Measurements from ENCODE around the gene SYNGR1. TPM values are rescaled to one million over a fixed set of nuclear protein-coding genes. Genes with fewer than 3 reads are reported as not detected.

SYNGR1 gene
- total and polyA plus RNA-seq, 5 donors: 66.4 to 101 (median 72.8) TPM

DNA sequence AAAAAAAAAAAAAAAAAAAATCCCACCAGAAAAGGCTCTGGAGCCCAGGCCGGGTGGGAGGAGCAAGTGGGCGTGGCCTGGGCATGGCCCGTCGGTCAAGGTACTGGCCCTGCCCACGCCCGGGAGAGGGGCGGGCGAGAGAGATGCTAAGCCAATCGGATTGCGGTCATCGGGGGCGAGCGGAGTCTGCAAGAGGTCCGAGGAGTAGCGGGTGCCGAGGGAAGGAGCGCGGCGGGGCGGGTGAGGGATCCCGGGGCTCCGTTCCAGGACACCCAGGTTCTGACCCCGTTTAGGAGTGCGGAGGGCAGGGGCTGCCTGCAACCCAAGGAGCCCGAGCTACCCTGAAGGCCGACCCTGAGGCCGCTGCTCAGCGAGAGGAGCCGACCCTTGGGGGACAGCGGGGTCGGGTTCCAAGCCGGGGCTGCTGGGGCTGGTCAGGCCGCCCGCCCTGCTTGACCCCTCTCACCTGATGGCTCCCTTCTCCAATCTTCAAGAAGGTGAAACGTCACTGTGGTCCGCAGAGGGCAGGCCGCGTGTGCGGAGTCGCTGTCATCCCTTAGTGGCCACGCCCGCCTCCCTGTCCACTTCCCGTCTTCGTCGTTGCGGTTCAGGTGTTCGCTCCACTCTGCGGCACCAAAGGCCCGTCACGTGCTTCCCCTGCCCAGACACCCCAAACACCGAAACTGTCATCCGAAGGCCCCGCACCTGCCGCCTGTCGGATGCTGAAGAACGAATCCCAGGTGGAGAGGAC is 38.6 kb downstream of the SYNGR1 start:
- WGBS: 5% methylated on average over 56 of the region's 56 CpGs

DNA sequence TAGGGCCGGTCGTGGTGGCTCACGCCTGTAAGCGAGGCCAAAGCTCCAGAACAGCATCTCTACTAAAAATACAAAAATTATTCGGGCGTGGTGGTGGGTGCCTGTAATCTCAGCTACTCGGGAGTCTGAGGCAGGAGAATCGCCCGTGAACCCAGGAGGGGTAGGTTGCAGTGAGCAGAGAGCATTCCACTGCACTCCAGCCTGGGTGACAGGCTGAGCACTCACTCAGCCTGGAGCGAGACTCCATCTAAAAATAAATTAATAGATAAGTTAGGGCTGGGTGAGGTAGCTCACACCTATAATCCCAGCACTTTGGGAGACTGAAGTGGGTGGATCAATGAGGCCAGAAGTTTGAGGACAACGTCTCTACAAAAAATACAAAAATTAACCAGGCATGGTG is 39.6 kb downstream of the SYNGR1 start:
- peak overlapping the region; percentile 70 for H3K27ac ChIP-seq (ENCODE audit: low read length)
- H3K9me3 ChIP-seq (ENCODE audit: control insufficient read depth, low read length): no peaks in the 10 kb centered on the region
- H3K4me3 ChIP-seq (ENCODE audit: low read length): no peak overlapping the region
- 73% methylated on average over 11 of the region's 11 CpGs for WGBS
- H3K4me1 ChIP-seq (ENCODE audit: control insufficient read depth, insufficient read depth, low read length): no peaks in the 10 kb centered on the region
- DNase-seq: no peak
- intact Hi-C loops (cut with DNase I): loop anchor here in 1 of 4 donors (10.0 kb wide), 1 partner anchor 115 kb away; the partner anchor contains the start of gene MIEF1
- H3K27me3 ChIP-seq (ENCODE audit: control insufficient read depth, insufficient read depth): no peaks in the 10 kb centered on the region
- peak in 1 of 2 donors; percentile 36 for ATAC-seq

More for the DNA sequence above, 38.6 kb downstream of the SYNGR1 start:
- peak; percentile 94 to 95 for ATAC-seq
- intact Hi-C loops (cut with DNase I): loop anchor here in 1 of 4 donors (10.0 kb wide), 1 partner anchor 116 kb away; the partner anchor contains the start of gene MIEF1
- H3K9me3 ChIP-seq (ENCODE audit: control insufficient read depth, low read length): no peaks in the 10 kb centered on the region
- H3K4me3 ChIP-seq (ENCODE audit: low read length): peak overlapping the region; percentile 47
- no peaks in the 10 kb centered on the region for H3K4me1 ChIP-seq (ENCODE audit: control insufficient read depth, insufficient read depth, low read length)
- DNase-seq: peak; percentile 90 to 96 (median 96)
- H3K27me3 ChIP-seq (ENCODE audit: control insufficient read depth, insufficient read depth): no peaks in the 10 kb centered on the region
- no peak overlapping the region for H3K27ac ChIP-seq (ENCODE audit: low read length)

DNA sequence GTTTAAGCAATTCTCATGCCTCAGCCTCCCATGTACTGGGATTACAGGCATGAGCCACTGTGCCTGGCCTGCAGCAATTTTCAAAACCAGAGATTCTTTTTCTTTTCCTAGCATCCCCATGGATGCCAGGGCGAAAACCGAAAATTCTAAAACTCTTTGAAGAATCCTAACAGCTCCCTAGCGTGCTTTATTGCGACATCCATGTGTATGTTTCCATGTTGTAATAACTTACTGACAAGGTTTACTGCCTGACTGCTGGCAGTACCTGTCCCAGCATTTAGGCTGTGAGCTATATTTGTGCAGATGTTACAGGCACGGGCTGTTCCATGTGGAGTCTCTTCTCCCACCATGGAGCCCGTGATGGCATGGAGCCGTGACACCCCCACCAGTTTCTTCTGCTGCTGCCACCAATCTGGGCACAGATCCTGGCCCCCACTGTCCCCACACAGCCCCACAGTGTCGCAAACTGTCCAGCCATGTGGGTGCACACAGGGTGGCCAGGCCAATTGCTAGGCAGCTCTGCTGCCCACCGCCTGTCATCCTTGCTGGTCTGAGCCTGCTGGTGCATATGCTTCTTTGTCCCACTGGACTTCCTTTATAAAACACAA is 42.7 kb downstream of the SYNGR1 start:
- no peaks in the 10 kb centered on the region for H3K4me1 ChIP-seq (ENCODE audit: control insufficient read depth, insufficient read depth, low read length)
- 83% methylated on average over 9 of the region's 9 CpGs for WGBS
- intact Hi-C loops (cut with DNase I): no loop called here
- H3K27me3 ChIP-seq (ENCODE audit: control insufficient read depth, insufficient read depth): no peaks in the 10 kb centered on the region
- ATAC-seq: no peak
- H3K4me3 ChIP-seq (ENCODE audit: low read length): no peak overlapping the region
- no peaks in the 10 kb centered on the region for H3K9me3 ChIP-seq (ENCODE audit: control insufficient read depth, low read length)
- DNase-seq: peak in 1 of 3 donors; percentile 14
- no peak overlapping the region for H3K27ac ChIP-seq (ENCODE audit: low read length)

DNA sequence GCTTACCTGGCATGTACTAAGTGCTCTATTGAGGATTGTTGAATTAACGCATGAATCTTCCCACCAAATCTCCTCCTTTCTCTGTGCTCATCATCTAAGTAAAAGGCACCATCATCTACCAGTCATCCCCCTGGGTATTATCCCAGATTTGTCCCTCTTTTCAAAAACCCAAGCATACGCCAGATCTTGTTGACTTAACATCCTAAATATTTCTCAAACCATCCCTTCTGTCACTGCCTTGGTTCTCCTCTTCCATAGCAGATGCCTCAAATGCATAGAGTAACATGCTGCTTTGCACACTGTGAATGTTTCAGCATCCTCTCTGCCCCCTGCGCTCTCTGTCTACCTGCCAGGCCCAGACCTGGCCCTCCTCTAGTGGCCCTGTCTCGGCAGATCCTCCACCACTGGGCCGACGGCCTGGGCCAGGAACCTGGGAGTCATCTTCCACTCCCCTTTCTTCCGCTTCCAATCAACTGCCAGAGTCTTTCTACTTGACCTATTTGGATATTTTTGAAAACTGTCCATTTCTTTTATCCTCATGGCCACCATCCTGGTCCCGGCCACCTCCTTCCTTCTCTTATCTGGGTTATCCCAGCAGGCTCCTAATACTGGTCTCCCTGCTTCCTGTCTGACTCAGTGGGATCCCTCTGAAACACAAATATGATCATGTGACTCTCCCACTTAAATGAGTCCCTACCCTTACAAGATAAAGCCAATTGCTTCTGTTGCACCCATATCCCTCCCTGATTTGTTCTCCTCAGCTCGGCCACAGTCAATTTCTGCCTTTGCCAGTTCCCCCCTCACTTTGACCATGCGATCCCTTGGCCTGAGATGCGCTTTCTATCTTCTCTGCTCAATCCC is 46.4 kb downstream of the SYNGR1 start:
- ATAC-seq (no peak), DNase-seq (no peak)
- H3K4me1 ChIP-seq (ENCODE audit: control insufficient read depth, insufficient read depth, low read length): no peaks in the 10 kb centered on the region
- H3K27me3 ChIP-seq (ENCODE audit: control insufficient read depth, insufficient read depth): no peaks in the 10 kb centered on the region
- intact Hi-C loops (cut with DNase I): no loop called here
- no peak overlapping the region for H3K27ac ChIP-seq (ENCODE audit: low read length)
- no peaks in the 10 kb centered on the region for H3K9me3 ChIP-seq (ENCODE audit: control insufficient read depth, low read length)
- 80% methylated on average over 11 of the region's 11 CpGs for WGBS
- H3K4me3 ChIP-seq (ENCODE audit: low read length): no peak overlapping the region

DNA sequence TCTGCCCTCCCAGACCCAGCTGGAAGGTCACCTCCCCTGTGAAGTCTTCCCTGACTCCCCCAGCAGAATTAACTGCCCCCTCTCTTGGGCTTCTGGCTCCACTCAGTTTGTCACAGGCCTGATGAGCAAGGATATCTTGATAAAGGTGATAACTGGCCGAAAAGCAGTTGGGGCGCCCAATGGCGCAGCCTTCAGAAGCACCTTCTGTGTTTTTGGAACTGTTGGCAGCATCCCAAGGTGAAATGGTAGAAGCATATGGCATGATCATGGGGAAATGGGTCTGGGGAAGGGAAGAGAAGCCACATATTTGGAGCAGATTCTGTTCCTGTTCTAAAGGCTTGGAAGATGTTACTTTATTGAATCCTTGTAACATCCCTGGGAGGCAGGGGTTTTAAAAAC is 47.0 kb downstream of the SYNGR1 start:
- no peaks in the 10 kb centered on the region for H3K4me1 ChIP-seq (ENCODE audit: control insufficient read depth, insufficient read depth, low read length)
- no peaks in the 10 kb centered on the region for H3K27me3 ChIP-seq (ENCODE audit: control insufficient read depth, insufficient read depth)
- H3K4me3 ChIP-seq (ENCODE audit: low read length): no peak overlapping the region
- H3K27ac ChIP-seq (ENCODE audit: low read length): no peak overlapping the region
- no peaks in the 10 kb centered on the region for H3K9me3 ChIP-seq (ENCODE audit: control insufficient read depth, low read length)
- intact Hi-C loops (cut with DNase I): no loop called here
- WGBS: 78% methylated on average over 3 of the region's 3 CpGs
- no peak for ATAC-seq
- no peak for DNase-seq

DNA sequence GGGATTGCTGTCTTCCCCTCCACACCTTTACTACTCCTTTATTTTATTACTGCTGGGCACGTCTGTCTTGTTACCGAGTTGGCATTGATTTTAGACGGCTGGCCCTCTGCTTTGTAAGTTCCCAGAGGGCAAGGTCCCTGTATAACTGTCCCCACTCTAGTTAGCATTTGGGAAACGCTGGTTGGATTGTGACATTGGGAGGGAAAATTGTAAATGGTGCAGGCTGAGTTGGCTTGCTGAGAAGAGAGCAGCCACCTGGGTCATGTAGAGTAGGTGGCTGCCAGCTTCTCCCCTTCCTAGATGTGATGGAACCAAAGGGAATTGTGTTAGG is 51.5 kb downstream of the SYNGR1 start:
- intact Hi-C loops (cut with DNase I): loop anchor here in 3 of 4 donors (10.0 kb wide), 2 partner anchors 114 to 124 kb away; partner anchors contain the start of gene ATF4 (in 1 of the 3)
- no peak overlapping the region for H3K4me3 ChIP-seq (ENCODE audit: low read length)
- no peaks in the 10 kb centered on the region for H3K27me3 ChIP-seq (ENCODE audit: control insufficient read depth, insufficient read depth)
- DNase-seq (no peak), ATAC-seq (no peak)
- H3K27ac ChIP-seq (ENCODE audit: low read length): no peak overlapping the region
- H3K4me1 ChIP-seq (ENCODE audit: control insufficient read depth, insufficient read depth, low read length): no peaks in the 10 kb centered on the region
- H3K9me3 ChIP-seq (ENCODE audit: control insufficient read depth, low read length): no peaks in the 10 kb centered on the region
- 87% methylated on average over 4 of the region's 4 CpGs for whole genome bisulfite sequencing

DNA sequence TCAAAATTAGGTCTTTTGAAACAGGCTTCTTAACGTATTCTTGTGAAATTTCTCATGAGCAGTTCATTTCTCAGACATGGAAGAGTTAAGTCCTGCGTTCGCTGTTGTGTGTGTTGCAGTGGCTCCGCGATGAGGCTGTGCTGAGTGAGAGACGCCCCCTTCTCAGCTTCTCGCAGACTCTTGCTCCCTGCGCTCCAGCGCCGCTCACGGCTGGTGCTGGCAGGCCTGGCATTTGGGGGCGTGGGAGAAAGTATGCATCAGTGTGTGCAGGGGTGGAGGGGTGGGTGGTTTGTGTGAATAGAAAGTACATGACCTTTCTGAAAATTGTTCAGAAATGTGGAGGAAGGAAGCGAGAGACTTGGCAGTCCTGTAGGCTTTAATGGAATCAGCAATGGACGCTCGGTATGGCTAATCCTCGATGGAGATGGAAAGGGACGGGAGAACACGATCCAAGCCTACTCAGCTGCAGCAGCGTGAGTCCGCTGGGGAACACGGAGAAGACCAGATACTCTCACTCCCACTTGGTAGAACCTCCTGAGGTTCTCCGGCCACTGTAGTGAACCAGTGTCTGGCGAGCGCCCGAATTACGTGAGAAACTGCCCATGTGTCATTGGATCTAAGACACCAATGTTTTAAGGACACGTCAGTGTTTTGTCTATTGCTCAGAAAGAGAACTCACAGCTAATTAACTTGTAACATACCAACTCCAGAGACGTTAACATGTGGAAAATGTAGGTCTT is 55.7 kb downstream of the SYNGR1 start:
- Histone ChIP-seq H3K4me3 (ENCODE audit: low read length) (no peak overlapping the region), H3K4me1 (ENCODE audit: control insufficient read depth, insufficient read depth, low read length) (no peaks in the 10 kb centered on the region), H3K9me3 (ENCODE audit: control insufficient read depth, low read length) (no peaks in the 10 kb centered on the region), H3K27me3 (ENCODE audit: control insufficient read depth, insufficient read depth) (no peaks in the 10 kb centered on the region), H3K27ac (ENCODE audit: low read length) (no peak overlapping the region)
- intact Hi-C loops (cut with DNase I): loop anchor here in 3 of 4 donors (10.0 kb wide), 2 partner anchors 109 to 119 kb away; partner anchors contain the start of gene ATF4 (in 1 of the 3)
- DNase-seq (peak; percentile 51 to 76 (median 73)), ATAC-seq (peak; percentile 70 to 71)
- WGBS: 34% methylated on average over 28 of the region's 28 CpGs

DNA sequence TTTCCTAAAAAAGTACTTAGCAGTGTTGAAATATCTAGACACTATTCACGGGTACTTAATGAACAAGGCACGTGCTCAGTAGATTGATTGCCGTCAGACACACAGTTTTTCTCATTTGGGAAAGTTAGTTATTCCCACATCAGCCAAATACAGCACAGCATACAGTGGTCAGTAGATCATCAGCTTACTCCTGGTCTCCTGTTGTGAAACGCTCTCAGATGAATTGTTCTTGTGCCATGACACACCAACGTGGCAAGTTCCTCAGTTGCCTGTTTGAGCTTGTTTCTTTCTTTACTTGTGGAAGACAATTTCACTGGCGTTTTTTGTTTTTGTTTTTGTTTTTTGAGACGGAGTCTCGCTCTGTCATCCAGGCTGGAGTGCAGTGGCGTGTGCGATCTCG is 58.4 kb downstream of the SYNGR1 start:
- no peak overlapping the region for H3K4me3 ChIP-seq (ENCODE audit: low read length)
- no peaks in the 10 kb centered on the region for H3K4me1 ChIP-seq (ENCODE audit: control insufficient read depth, insufficient read depth, low read length)
- ATAC-seq (no peak), DNase-seq (no peak)
- H3K9me3 ChIP-seq (ENCODE audit: control insufficient read depth, low read length): no peaks in the 10 kb centered on the region
- H3K27ac ChIP-seq (ENCODE audit: low read length): no peak overlapping the region
- no peaks in the 10 kb centered on the region for H3K27me3 ChIP-seq (ENCODE audit: control insufficient read depth, insufficient read depth)
- intact Hi-C loops (cut with DNase I): loop anchor here in 3 of 4 donors (10.0 kb wide), 2 partner anchors 107 to 117 kb away; partner anchors contain the start of gene ATF4 (in 1 of the 3)
- 83% methylated on average over 11 of the region's 11 CpGs for WGBS

DNA sequence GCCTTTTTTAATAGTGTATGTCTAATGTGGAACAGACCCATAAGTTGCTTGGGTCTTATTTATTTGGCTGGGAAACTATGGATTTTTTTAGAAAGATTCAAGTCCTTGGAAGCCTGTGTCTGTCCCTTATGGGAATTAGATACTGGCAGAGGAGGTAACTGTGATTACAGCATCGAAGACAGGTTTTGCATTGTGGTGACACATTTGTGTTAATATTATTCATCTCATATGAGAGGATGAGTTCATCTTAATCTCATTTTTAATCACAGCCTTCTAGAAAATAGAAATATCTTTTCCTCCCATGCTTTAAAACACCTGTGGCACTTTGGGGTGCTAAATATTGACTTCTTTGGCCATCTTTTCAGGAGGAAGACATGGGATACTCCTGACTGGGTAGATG is 59.0 kb downstream of the SYNGR1 start:
- Histone ChIP-seq H3K9me3 (ENCODE audit: control insufficient read depth, low read length) (no peaks in the 10 kb centered on the region), H3K4me1 (ENCODE audit: control insufficient read depth, insufficient read depth, low read length) (no peaks in the 10 kb centered on the region), H3K27ac (ENCODE audit: low read length) (no peak overlapping the region), H3K27me3 (ENCODE audit: control insufficient read depth, insufficient read depth) (no peaks in the 10 kb centered on the region), H3K4me3 (ENCODE audit: low read length) (no peak overlapping the region)
- DNase-seq: no peak
- intact Hi-C loops (cut with DNase I): loop anchor here in 3 of 4 donors (10.0 kb wide), 2 partner anchors 106 to 116 kb away; partner anchors contain the start of gene ATF4 (in 1 of the 3)
- no peak for ATAC-seq
- 50% methylated on average over 1 of the region's 1 CpG for WGBS

DNA sequence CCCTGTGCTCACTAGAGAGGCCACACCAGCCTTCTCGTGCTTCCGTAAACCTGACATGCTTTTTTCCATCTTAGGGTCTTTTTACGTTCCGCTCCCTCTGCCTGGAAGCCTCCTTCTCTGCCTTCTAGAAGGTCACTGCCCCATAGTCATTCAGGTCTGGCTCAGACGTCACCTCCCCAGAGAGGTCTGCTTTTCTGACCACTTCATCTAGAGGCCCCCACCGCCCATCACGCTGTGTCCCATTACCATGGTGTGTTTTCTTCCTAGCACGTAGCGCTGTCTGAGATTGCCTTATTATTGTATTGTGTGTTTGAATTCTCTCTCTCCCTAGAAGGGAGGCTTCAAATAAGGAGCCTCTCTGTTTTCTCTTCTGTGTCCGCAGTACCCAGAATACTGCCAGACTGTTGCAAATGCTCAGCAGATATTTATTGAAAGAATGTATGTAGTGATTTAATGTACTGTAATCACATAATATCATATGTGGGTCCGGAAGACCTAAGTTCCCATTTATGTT is 59.8 kb downstream of the SYNGR1 start:
- Histone ChIP-seq H3K27ac (ENCODE audit: low read length) (no peak overlapping the region), H3K4me1 (ENCODE audit: control insufficient read depth, insufficient read depth, low read length) (no peaks in the 10 kb centered on the region), H3K27me3 (ENCODE audit: control insufficient read depth, insufficient read depth) (no peaks in the 10 kb centered on the region), H3K4me3 (ENCODE audit: low read length) (no peak overlapping the region), H3K9me3 (ENCODE audit: control insufficient read depth, low read length) (no peaks in the 10 kb centered on the region)
- DNase-seq (no peak), ATAC-seq (no peak)
- intact Hi-C loops (cut with DNase I): loop anchor here in 3 of 4 donors (10.0 kb wide), 2 partner anchors 105 to 115 kb away; partner anchors contain the start of gene ATF4 (in 1 of the 3)
- WGBS: 88% methylated on average over 11 of the region's 11 CpGs
